Measurements from ENCODE around the gene PARD3B. TPM values are rescaled to one million over a fixed set of nuclear protein-coding genes. Genes with fewer than 3 reads are reported as not detected.

The PARD3B gene
- total RNA-seq, 1 experiment from 2014 or later, result 6.4 TPM

DNA sequence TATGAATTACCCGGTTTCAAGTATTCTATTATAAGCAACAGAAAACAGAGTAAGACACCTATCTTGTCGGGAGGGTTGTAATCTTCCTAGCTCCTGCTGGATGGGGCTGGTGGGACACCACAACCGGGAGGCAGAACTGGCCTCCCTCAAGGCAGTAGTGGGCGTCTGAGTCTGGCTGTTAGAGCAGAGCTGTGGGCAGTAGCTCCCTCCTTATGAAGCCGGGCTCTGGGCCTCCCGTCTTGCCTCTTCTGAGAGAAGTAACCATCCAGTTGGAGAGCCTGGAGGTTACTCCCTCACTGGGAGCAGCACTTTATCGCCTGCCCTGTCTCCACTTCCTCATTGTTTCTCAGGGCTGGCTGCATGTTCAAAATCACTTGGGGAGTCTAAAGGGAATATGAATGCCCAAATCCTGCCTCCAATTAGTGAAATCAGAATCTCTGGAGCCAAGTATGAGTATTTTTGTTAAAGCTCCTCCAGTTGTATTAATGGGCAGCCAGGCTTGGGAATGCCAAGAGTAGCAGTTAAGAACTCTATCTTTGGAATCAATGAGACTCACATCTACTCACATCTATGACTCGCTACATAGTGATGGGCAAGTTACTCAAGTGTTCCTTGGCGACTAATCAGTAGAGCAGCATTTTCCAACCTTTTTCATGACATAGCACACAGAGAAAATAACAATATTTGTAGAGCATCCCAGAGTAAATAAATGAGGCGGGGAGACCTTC is 1109.8 kb downstream of the PARD3B start:
- H3K18ac ChIP-seq (ENCODE audit: insufficient read length, low read depth, low read length), result no peak overlapping the region
- H2BK5ac ChIP-seq (ENCODE audit: insufficient read length, low read length), result no peak overlapping the region

More for the DNA sequence above, 1109.8 kb downstream of the PARD3B start:
- TF ChIP-seq, protein P1, sequence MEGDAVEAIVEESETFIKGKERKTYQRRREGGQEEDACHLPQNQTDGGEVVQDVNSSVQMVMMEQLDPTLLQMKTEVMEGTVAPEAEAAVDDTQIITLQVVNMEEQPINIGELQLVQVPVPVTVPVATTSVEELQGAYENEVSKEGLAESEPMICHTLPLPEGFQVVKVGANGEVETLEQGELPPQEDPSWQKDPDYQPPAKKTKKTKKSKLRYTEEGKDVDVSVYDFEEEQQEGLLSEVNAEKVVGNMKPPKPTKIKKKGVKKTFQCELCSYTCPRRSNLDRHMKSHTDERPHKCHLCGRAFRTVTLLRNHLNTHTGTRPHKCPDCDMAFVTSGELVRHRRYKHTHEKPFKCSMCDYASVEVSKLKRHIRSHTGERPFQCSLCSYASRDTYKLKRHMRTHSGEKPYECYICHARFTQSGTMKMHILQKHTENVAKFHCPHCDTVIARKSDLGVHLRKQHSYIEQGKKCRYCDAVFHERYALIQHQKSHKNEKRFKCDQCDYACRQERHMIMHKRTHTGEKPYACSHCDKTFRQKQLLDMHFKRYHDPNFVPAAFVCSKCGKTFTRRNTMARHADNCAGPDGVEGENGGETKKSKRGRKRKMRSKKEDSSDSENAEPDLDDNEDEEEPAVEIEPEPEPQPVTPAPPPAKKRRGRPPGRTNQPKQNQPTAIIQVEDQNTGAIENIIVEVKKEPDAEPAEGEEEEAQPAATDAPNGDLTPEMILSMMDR (conservative IDR thresholded peaks at IDR 0.05), result no peak
- H3K4me2 ChIP-seq (ENCODE audit: insufficient read depth, insufficient read length, low read length), result no peak overlapping the region
- Mint-ChIP-seq H3K4me1 (peaks cover 14 to 22% of the 10 kb centered on the region in 2 experiments), H3K36me3 (ENCODE audit: insufficient read depth in 1 of 3, low read depth in 3 of 3) (peaks cover 0 to 3% (median 0%) of the 10 kb centered on the region in 3 experiments; a peak in 1 of 7 replicates), H3K27ac (no peak overlapping the region), H3K4me3 (no peak overlapping the region), H3K9me3 (no peaks in the 10 kb centered on the region), H3K27me3 (ENCODE audit: low read depth) (peaks cover 4% of the 10 kb centered on the region; the same call in 1 of the 2 replicates)
- no peak overlapping the region for H2AFZ ChIP-seq (ENCODE audit: low read length)
- no peaks in the 10 kb centered on the region for H3K23me2 ChIP-seq (ENCODE audit: insufficient read length, low read depth, low read length, poor library complexity, severe bottlenecking)
- H3T11ph ChIP-seq (ENCODE audit: low read length), result no peak overlapping the region
- H3K14ac ChIP-seq (ENCODE audit: insufficient read depth, low read length), result no peak overlapping the region
- no peak overlapping the region for H4K91ac ChIP-seq (ENCODE audit: insufficient read length, low read depth, low read length)
- H4K5ac ChIP-seq (ENCODE audit: insufficient read length, low read depth, low read length), result no peak overlapping the region
- H4K8ac ChIP-seq (replicated peaks; ENCODE audit: insufficient read length, low read depth, low read length), result no peak overlapping the region
- H3K56ac ChIP-seq (ENCODE audit: insufficient read length, low read depth, low read length), result no peak overlapping the region
- H2AK5ac ChIP-seq (ENCODE audit: insufficient read length, low read length), result no peak overlapping the region
- H3K27me3 ChIP-seq (ENCODE audit: insufficient read depth, low read length), result no peaks in the 10 kb centered on the region
- H3K4ac ChIP-seq (ENCODE audit: low read depth, low read length), result no peak overlapping the region
- H3K4me1 ChIP-seq (ENCODE audit: insufficient read depth, low read length), result peaks cover 5% of the 10 kb centered on the region
- no peak overlapping the region for H2BK15ac ChIP-seq (ENCODE audit: low read depth, low read length)
- H2BK120ac ChIP-seq (ENCODE audit: low read depth, low read length, poor library complexity, severe bottlenecking), result no peak overlapping the region
- no peak overlapping the region for H3K9ac ChIP-seq (ENCODE audit: extremely low read depth, insufficient read length, low read length)
- no CpG with 5 or more reads among the region's 10 CpGs for WGBS (ENCODE audit: extremely low coverage, insufficient read length, low lambda C conversion rate)
- no peaks in the 10 kb centered on the region for H3K79me2 ChIP-seq (ENCODE audit: insufficient read depth, low read length)
- no peak overlapping the region for H2BK20ac ChIP-seq (ENCODE audit: low read depth, low read length, poor library complexity, severe bottlenecking)
- H3K27ac ChIP-seq (ENCODE audit: insufficient read length, low read depth, low read length), result no peak overlapping the region
- DNase-seq, result no peak
- H3K9me3 ChIP-seq (ENCODE audit: control insufficient read depth, low read depth, low read length), result no peaks in the 10 kb centered on the region
- H4K20me1 ChIP-seq (ENCODE audit: control insufficient read depth, insufficient read depth, insufficient read length), result no peaks in the 10 kb centered on the region
- no peak overlapping the region for H2BK12ac ChIP-seq (ENCODE audit: insufficient read length, low read depth, low read length)
- H3K79me1 ChIP-seq (ENCODE audit: insufficient read depth, low read depth, low read length, poor library complexity, severe bottlenecking), result no peaks in the 10 kb centered on the region
- no peak overlapping the region for H3K23ac ChIP-seq (ENCODE audit: insufficient read length, low read depth, low read length)

Measured in H9 (cell line).